GM04504 (cell line): Measurements from ENCODE around the gene RAD51B.

Source experiments
- DNase-seq: peaks from one replicate; pipeline ENCODE4 v3.0.0-alpha.2; 2012; ENCODE audit warnings: low read depth

The RAD51B gene

DNA sequence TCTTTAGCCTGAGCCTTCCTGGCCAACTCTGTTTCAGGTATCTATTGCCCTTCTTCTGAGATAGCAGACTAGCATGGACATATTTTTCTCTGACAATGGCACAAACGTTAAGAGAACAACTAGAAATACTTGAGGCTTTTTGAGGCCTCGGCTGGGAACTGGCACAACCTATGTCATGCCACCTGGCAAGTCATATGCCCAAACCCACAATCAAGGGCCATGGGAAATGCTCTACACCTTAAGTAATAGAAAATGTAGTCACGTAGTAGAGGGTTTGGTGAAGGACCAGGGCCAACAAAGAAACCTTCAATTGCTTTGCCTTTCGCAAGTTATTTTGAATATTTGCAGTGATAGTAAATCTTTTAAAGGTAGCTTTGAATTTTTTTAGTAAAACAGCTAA, 647.8 kb downstream of the RAD51B start:
- no peak for DNase-seq

DNA sequence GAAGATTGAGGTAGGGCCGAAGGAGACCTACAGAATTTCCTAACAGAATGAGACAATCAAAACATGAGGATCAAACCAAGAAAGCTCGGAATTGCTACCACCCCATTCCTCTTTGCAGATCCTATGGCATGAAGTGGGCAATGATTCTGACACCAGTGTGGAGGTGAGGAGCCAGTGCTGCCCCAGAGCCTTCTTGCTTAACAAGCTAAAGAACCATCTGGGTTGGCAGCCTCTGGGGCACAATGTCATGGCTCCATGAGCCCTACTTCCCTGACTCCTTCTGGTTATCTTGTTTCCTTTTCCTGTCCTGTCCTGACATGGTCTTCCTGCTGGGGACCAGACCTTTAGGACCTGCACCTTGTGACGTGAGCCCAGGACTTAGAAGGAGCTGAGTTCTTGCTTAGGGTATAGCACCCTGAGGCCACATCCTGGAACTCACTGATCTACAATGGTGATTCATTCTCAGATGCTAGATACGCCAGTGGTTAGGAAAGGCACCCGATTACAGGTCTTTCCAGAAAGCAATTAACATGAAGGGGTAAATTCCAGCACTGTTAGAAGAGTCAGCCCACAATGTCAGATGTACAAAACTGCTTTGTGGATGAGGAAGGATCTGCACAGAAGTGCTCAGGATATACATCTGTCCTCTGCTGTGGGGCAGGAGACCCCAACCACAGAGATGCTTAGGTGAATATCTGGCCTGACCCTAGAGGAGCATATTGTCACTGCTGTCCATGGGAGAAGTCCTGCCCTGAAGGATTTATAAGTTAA, 649.0 kb downstream of the RAD51B start:
- peak; percentile 65 for DNase-seq

DNA sequence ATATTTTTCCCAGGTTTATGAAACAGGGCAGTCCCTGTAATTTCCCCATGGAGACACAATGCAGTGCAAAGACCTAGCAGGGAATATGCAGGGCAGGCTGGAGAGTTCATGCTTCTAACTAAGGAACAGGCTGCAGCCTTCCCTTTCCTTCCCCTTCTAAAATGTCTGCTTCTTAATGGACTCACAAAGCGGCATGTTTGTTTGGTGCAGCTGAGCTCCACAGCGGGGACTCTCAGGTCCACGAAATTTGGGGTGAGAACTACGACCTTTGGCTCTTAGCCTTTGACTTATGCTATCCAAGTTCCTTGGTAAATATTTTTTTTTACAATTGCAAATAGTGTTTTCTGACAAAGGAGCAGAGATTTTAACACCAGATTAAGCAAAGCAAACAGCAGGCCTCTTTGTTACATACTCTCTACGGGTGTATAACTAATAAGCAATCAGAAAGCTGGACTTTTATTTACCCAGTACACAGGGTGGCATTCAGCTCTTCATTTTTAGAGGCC, 649.7 kb downstream of the RAD51B start:
- no peak for DNase-seq

DNA sequence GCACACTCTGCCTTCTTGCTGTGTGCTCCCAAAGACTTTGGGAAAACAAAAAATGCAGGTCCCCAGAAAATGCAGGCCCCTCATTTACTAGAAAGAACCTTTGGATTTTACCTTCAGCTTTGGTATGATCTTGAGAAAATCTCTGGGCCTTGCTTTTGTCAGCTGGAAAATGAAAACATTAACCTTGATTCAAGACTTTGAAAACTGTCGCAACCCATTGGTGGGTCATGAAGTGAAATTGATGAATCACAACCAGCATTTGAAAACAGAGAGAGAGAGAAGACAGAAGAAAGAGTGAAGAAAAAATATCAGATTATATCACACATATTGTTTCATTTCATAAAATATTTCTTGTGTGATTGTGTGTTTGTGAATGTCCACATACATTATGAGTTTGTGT, 650.8 kb downstream of the RAD51B start:
- no peak for DNase-seq

DNA sequence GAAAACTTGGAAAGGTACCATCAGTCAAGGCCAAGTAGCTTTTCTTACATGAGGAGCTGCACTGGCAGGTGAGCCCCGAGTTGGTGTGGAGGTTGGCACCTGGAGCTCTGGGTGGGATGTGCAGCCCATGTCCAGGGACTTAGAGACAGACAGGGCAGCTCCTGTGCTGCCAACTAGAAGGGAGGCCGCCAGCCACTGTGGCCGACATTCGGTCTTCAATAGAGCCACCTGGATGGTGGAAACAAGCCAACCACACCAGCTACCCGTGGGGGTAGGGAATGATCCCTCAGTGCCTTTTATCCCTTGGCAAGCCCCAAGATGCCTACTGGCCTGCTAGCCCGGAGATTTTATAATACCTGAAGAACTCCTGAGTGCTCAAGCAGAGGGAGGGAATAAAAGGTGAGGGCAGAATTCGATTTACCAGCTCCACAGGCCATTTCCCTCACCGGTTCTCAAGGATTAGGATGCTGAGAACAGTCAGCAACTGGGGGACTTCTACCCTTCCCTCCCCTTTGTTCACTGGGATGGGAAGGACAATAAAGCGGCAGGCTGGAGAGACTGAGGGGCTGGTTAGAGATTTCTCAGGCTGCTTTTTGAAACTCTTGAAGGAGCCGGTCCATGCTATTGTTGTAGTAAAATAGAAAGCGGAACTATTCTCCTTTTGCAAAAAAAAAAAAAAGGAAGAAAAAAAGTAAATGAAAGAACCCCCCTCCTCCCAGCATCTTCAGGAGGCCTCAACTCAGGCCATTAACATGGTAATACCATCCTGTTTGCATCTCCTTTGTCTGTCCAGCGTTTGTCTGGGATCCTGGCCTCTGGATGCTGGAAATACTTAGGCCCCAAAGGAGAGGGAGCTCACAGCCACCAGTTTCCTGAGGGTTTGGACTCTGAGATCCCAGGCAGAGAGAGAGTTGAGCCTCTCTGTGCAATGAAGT, 651.7 kb downstream of the RAD51B start:
- no peak for DNase-seq

DNA sequence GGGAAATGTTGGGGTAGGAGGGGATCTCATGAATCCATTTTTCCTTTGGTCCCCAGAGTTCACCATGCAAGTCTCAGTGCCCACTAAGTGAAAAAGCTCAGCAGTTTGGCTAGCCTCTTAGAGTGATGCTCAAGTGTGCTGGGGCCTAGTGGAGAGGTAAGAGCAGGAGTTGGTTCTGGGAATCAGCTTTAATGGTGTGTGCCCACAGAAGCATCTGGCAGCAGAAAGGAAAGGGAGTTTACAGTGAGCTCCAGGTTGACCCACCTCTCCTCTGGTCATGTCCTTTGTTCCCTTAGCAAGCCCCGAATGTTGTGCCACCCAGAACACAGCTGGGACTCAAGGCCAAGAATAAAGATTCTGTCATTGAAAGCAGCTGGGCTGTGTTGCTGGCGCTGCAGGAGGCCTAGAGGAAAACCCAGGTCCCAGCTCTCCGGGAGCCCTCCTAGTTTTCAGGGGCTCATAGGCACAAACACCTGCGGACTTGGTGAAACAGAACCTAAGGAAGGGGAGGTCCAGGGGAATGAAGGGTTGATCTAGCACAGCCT, 652.5 kb downstream of the RAD51B start:
- DNase-seq = no peak

DNA sequence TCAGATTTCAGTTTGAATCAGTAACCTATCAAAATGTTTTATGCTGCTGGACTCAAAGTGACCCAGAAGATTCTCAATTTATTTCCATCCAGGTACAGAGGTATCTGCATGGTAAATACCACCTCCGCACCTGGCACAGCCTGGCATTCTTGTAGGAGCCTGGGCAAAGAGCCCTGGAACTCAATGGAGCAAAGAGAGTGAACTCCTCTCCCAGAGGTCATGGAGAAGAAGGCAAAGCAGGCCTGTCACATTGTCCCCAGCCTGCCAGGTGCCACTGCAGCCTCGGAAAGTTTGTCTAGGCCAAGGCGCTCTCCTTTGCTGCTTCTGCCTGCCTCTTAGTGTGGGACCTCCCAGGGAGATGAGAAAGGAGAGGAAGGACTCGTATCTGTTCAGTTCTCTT, 653.5 kb downstream of the RAD51B start:
- no peak for DNase-seq

DNA sequence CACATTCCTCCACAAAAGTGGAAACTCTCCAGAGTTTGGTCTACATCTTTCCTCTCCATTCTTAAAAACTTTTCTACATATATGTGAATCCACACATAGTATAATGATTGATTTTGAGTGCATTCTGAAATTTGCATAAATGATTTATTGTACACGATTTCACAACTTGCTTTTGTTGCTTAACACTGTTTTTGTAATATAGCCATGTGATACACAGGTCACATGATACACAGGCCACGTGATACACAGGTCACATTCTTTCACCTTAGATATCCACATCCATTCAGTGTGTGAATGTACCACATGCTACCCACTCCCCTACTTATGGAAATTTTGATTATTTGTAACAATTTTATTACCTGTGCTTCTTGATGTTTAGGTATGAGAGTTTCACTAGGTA, 654.2 kb downstream of the RAD51B start:
- DNase-seq = no peak

DNA sequence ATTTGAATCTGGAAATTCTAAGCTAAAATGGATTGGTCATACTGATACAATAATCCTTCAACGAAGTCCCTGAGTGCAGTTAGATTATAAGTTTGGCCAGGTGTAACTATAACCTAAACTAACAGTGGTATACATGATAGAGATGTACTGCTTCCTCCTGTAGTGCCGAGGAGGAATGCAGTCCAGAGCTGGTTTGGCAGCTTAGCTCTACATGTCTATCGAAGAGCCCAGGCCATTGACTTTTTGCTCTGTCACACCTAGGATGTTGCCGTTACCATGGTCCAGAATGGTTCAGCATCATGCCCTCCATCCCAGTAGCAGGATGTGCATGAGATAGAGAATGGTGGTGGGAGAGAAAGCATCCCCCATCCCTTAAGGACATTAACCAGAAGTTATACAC, 655.2 kb downstream of the RAD51B start:
- no peak for DNase-seq

DNA sequence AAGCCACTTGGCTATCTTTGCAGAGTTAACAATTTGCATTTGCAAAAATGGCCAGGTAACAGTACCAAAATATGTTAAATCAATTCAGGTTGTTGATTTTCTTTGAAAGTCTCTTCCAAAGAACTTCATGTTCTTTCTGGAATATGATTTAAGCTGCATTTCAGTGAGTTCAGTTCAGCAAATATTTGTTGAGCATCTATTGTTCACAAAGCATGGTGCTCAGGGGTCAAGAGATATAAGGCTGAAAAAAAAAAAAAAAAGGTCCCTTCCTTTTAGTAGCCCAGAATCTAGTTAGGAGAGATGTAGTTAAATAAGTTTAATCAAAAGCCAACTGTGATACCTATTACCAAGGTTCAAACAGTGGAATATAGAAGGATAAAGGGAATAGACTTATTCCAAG, 656.2 kb downstream of the RAD51B start:
- no peak for DNase-seq

DNA sequence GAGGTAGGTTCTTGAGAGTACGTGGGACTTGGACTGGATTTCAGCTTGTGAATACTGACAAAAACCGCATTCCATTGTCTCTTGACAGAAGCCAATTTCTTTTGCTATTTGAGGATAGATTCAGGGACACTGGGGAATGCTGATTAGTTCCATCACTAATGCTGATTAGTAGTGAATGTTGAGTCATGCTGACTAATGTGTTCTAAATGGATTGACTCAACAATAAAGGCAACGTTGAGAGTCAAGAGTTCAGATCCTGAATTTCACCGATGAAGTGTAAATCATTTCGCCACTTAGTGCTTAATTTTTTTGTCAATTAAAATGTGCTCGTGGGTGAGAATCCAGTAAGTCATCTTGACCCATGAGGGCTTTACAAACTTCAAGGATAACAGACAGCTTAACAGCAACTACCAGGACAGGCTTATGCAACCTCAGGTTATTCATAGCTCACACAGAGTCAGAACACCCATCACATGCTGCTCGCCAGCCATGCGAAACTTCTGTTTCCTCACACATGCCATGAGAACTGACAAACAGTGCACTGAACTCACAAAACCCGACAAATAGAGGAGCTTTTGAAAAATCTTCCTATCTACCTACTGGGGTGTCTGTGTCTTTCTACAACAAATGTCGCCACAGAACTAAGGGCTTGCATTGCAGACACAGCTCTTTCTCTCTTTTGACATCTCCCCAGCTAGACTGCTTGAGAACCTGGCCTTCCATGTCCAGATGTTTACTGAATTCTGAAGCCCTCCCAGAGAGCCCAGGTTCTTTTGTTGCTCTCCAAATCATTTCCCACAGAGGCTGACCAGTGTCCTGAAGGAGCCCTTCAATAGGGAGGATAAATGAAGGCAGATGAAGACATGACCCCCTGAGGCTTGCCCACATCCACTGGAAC, 656.9 kb downstream of the RAD51B start:
- peak; percentile 97 for DNase-seq

DNA sequence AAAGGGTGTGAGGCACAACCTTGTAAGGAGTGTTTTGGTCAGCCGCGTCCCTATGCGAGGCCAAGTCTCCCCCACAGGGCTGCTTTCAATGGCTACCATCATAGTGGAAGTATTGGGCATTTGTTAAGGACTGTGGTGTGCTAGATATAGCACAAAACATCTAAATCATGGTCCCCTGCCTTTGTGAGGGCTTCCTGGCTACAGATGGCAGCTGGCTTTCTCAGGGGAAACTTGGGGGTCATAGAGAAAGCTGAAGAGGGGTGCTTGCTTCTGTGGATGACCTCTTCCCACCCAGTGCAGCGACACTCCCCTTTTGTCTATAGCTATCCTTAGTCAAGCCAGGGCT, 657.5 kb downstream of the RAD51B start:
- DNase-seq = no peak

DNA sequence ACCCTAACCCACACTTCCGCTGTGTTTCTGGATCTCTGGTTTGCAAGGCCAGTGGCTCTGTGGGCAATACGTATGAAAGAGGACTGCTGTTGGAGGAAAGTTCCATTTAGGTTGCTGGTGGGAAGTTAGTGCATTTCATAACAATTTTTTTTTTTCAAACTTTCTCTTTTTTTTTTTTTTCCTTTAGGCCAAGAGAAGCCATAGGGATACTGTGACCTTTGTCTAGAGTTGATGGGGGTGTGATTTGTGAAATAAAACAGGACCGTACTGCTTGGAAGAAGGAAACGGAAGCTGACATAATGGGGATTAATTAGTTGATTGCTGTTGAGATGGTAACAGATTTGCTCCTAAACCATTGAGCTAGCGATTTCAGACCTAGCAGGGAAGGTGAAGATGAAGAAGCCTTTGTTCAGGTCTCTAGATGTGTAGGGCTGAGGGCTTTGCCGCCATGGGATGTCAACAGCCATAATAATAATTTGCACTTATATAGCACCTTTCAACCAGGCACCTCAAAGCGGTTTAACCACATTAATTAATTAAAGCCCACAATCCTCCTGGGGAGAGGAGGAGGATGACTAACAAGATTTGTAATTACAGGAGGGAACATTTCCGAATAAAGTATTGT, 658.0 kb downstream of the RAD51B start:
- DNase-seq = no peak

DNA sequence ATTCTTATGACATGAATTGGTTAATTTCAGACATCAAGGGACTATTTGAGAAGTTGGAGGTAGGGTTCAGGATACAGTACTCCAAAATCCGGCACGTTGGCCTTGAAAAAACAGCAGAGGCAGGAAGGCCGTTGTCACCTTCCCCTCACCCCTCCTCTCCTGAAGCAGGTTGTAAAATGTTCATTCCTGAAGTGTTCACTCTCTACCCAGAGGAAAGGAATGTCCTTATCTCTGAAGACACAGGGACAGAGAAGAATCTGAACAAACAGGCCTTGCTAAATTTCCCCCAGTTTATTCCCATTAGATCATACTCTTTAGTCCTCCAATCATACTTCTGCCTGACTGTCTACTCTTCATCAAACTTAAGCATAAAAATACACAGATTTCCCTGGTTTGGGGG, 659.7 kb downstream of the RAD51B start:
- no peak for DNase-seq

DNA sequence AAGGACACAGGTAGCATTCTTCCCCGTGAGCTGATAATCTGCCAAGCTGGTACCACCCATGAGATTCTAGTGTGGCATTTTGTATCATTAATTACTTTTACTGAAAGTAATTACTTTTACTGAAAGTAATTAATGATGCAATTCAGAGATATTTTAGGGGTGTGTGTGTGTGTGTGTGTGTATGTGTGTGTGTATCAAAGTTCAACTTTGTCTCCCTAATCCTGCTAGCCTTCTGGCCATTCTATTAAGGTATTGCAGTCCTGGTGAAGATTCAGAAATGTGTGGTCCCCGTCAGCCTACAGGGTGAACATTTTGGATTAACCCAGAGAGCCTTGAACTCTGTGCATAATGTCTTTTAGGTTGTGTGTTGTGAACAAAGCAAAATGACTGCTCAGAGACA, 662.4 kb downstream of the RAD51B start:
- DNase-seq = no peak

DNA sequence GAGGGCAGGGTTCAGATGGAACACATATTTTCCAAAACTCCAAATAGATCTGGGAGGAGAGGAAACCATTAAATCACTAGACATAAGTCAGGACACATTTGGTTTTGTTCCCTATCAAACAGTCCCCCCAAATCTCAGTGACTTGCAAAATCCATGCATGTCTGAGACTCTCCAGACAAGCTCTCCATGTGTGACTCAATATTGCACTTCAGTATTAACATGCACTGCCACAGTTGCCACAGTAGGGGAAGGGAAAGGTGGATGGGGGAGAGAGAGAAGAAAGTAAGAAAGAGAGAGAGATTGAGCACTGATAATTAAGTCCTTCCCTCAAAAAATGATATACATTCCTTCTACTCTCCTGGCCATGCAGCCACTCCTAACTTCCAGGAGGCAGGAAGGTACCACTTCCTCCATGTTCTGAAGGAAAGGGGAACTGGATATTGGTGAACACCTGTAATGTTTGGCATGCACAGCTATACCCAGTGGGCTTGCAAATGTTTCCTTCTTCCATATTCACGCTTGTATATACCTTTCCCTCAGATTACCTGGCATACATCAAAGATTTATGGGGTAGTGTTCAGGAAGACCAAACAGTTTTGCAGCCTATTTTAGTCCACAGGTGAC, 663.3 kb downstream of the RAD51B start:
- no peak for DNase-seq

DNA sequence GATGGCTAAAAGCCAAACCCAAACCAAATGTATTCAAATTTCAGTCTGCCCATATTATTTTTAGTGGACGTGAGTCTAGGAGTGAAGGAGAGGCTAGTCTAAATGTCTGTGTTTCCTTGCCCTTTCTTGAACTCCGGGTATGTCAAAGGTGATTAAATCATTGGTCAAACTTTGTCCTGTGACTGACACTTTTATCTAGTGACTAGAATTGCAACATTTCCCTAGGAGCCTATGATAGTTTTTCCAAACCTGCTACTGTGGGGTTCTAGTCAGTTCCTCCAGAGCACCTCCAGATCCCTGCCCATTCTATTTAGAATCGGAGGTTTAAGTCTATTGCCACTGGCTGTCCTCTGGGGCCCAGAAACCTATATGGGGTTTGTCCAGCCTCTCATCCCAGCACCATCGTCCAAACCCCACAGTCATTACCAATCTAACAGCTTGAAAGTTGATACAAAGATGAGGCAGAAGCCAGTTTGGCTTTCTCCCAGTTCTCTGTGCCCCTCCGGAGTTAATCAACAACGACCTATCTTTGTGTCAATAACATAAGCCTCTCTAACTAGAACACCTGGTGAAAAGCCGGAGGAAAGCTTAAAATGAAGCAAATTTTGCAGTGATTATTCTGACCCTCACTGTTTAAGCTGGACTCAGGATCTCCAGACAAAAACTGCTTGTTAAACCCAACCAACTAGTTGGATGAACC, 666.6 kb downstream of the RAD51B start:
- no peak for DNase-seq

DNA sequence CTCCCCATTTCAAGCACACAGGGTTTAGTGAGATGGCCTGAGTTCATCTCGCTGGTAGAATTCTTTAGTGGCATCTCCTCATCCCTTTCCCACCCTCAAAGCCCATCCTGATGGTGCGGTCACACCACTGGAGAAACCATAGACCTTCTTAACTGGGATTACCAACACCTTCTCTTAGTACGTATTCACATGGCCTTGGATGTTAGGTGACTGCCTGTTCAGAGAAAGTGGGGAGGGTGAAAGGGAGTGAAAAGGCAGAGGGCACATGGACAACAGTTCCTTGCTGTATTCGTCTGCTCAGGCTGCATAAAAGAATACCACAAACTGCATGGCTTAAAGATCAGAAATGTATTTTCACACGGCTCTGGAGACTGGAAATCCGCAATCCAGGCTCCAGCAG, 667.2 kb downstream of the RAD51B start:
- DNase-seq = no peak

DNA sequence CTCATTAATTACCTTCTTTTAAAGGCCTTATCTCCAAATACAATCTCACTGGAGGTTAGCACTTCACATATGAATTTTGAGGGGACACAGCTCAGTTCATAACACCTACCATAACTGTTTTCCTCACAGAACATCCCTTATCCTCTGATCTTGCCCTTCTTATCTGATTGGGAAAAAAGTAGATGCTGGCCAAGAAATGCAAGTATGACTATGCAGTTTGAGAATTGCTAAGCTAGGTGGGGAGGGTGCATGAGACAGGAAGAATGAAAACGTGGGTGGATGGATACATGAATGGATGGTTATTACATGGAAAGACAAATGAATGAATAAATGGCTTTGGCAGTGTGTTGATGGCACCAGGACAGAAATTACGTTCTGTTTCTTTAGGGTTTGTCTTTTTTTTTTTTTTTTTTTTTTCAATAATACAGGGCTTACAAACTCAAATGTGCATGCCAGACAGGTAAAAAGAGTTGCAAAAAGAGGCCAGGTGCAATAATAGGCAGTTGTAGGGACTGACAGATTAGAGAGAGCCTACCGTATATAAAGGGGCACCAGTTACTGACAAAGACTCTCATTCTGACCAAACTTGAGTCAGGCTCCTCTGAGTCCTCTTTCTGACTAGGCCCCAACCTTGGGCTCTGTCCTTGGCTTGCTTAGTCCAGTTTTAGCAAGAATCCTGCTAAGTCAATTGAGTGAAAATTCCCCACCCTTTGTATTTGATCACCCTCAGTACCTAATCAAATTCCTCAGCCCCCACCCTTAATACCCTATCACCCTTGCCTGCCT, 668.4 kb downstream of the RAD51B start:
- no peak for DNase-seq

DNA sequence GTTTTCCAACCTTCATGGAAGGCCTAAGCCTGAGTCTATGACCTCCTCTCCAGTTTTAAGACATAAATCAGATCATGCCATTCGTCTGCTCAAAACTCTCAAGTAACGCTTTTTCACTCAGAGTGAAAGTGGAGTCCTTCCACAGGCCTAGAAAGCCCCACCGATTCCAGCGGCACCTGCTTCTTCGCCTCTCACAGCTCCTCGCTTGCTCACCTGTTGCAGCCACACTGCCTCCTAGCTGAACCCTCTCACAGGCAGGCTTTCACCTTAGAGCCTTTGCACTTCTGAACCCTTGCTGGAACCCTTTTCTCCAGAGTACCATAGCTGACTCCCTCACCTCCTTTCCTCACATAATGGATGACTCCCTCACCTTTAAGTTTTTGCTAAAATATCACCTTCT, 672.2 kb downstream of the RAD51B start:
- DNase-seq = no peak
